ENCODE measurements around the gene MARVELD1.

- TF ChIP-seq POLR2A (IDR thresholded peaks at IDR 0.05): peak; percentile 66
- TF ChIP-seq CTCF (IDR thresholded peaks at IDR 0.05): no peak
These were observed 1.1 kb downstream of the MARVELD1 start for GRCh38 chr10:97714401-97715258.

All from ovary (tissue), 3 donors.